Subcutaneous abdominal adipose tissue (tissue), 5 donors: ENCODE measurements around the gene ERCC6L2.

Experiments used
- H3K27ac ChIP-seq: one replicate; pipeline ENCODE4 v1.7.0; 2013; ENCODE audit warnings: low read depth, mild to moderate bottlenecking, inconsistent platforms, low read length, moderate library complexity
- H3K27me3 ChIP-seq, 5 donors: one replicate each; pipeline ENCODE4 v1.7.0; 2013; ENCODE audit warnings: low read length in 5 of 5, inconsistent platforms in 1 of 5; ENCODE audit not compliant: control insufficient read depth in 5 of 5, insufficient read depth in 4 of 5
- H3K36me3 ChIP-seq, 5 donors: one replicate each; pipeline ENCODE4 v1.7.0; 2013; ENCODE audit warnings: low read length in 5 of 5; ENCODE audit not compliant: control insufficient read depth in 5 of 5, insufficient read depth in 5 of 5
- H3K4me1 ChIP-seq, 5 donors: one replicate each; pipeline ENCODE4 v1.7.0; 2013; ENCODE audit warnings: low read length in 5 of 5, mild to moderate bottlenecking in 3 of 5, moderate library complexity in 1 of 5; ENCODE audit not compliant: control insufficient read depth in 5 of 5, insufficient read depth in 5 of 5
- H3K4me3 ChIP-seq, 5 donors: one replicate each; pipeline ENCODE4 v1.7.0; 2013; ENCODE audit warnings: low read length in 5 of 5, low read depth in 1 of 5
- H3K9ac ChIP-seq, 5 donors: one replicate each; pipeline ENCODE4 v1.7.0; 2013; ENCODE audit warnings: low read length in 5 of 5, mild to moderate bottlenecking in 4 of 5, moderate library complexity in 3 of 5
- H3K9me3 ChIP-seq, 5 donors: one replicate each; pipeline ENCODE4 v1.7.0; 2013; ENCODE audit warnings: low read length in 5 of 5; ENCODE audit not compliant: control insufficient read depth in 5 of 5
- donor health status: healthy.
- donor health status: healthy.
- donor health status: healthy.
- donor health status: healthy.
- donor health status: healthy.

ERCC6L2 gene

DNA sequence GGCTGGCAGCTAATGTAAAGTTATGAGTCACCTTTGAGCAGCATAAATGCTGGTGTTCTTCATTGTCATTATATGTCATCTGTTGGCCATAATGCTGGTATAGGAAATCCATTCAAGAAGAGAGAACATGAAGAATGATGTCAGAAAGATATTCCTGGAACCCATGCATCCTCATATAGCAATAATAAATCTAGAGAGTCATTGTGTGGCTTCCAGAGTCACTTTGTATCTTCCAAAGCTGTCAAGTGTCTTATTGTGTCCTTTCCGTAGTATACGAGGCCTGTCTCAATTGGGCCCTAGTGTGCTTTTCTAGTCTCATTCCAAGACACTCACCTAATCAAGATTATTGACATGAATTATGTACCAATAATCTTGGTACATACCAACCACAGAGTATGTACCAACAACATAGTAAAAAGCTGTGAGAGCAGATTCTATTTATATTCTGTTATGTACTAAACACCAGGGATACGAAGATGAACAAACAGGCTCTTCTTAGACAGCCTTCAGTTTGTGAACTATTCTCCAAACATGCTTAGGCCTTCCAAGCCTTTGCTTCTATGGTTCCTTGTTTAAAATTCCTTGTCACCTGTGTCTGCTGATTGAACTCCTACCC, 110.1 kb downstream of the ERCC6L2 start:
- Histone ChIP-seq H3K9me3 (no peaks in the 10 kb centered on the region), H3K27ac (no peak overlapping the region), H3K9ac (no peak overlapping the region), H3K4me1 (peaks cover 0 to 8% (median 0%) of the 10 kb centered on the region in 5 donors), H3K36me3 (peaks cover 7 to 19% (median 13%) of the 10 kb centered on the region in 5 donors), H3K4me3 (no peak overlapping the region), H3K27me3 (no peaks in the 10 kb centered on the region)

- Histone ChIP-seq H3K4me3 (no peak overlapping the region), H3K9ac (no peak overlapping the region), H3K36me3 (peaks cover 11 to 23% (median 15%) of the 10 kb centered on the region in 5 donors), H3K27me3 (no peaks in the 10 kb centered on the region), H3K9me3 (no peaks in the 10 kb centered on the region), H3K27ac (no peak overlapping the region), H3K4me1 (peaks cover 0 to 4% (median 0%) of the 10 kb centered on the region in 5 donors)
Measured at GRCh38 chr9:95989297-95989696, 113.8 kb downstream of the ERCC6L2 start.

GRCh38 chr9:95991326-95991725, 115.8 kb downstream of the ERCC6L2 start:
- Histone ChIP-seq H3K4me3 (no peak overlapping the region), H3K9ac (no peak overlapping the region)

GRCh38 chr9:95992536-95992935, 117.0 kb downstream of the ERCC6L2 start:
- H3K4me3 ChIP-seq, result no peak overlapping the region

More at GRCh38 chr9:95991326-95991725, 115.8 kb downstream of the ERCC6L2 start:
- Histone ChIP-seq H3K4me1 (peaks cover 0 to 4% (median 0%) of the 10 kb centered on the region in 5 donors), H3K27ac (no peak overlapping the region), H3K36me3 (peaks cover 4 to 20% (median 8%) of the 10 kb centered on the region in 5 donors), H3K9me3 (no peaks in the 10 kb centered on the region), H3K27me3 (no peaks in the 10 kb centered on the region)

DNA sequence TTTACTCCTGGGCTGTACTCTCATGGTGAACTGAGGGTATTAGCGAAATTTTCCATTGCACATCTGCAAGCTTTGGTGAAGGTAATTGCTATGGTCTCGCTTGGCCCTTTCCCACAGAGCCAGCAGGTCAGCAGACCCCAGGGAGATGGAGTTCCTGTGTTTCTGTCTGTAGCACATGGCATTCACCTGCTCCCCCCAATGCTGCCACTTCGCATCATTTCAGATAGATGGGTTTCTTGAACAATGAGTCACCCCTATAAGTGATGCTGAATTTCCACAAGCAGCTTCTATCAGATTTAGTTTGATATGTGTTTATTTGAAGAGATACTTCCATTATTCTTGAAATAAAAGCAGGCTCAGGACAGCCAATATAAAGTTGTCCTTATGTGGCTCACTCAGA, 117.8 kb downstream of the ERCC6L2 start:
- no peak overlapping the region for H3K4me3 ChIP-seq
- H3K9me3 ChIP-seq, result no peaks in the 10 kb centered on the region
- H3K4me1 ChIP-seq, result peaks cover 0 to 4% (median 0%) of the 10 kb centered on the region in 5 donors
- no peaks in the 10 kb centered on the region for H3K27me3 ChIP-seq
- no peak overlapping the region for H3K27ac ChIP-seq
- H3K36me3 ChIP-seq, result peaks cover 4 to 25% (median 8%) of the 10 kb centered on the region in 5 donors
- H3K9ac ChIP-seq, result no peak overlapping the region

More at GRCh38 chr9:95992536-95992935, 117.0 kb downstream of the ERCC6L2 start:
- Histone ChIP-seq H3K36me3 (peaks cover 4 to 25% (median 8%) of the 10 kb centered on the region in 5 donors), H3K27me3 (no peaks in the 10 kb centered on the region), H3K27ac (no peak overlapping the region), H3K9ac (no peak overlapping the region), H3K9me3 (no peaks in the 10 kb centered on the region), H3K4me1 (peaks cover 0 to 4% (median 0%) of the 10 kb centered on the region in 5 donors)

- Histone ChIP-seq H3K4me1 (peaks cover 0 to 3% (median 0%) of the 10 kb centered on the region in 5 donors), H3K9ac (no peak overlapping the region), H3K36me3 (peaks cover 2 to 20% (median 4%) of the 10 kb centered on the region in 5 donors), H3K27ac (no peak overlapping the region), H3K4me3 (no peak overlapping the region), H3K27me3 (no peaks in the 10 kb centered on the region), H3K9me3 (peaks cover 0 to 4% (median 0%) of the 10 kb centered on the region in 5 donors)
Measured at GRCh38 chr9:95999390-95999789, 123.9 kb downstream of the ERCC6L2 start.

DNA sequence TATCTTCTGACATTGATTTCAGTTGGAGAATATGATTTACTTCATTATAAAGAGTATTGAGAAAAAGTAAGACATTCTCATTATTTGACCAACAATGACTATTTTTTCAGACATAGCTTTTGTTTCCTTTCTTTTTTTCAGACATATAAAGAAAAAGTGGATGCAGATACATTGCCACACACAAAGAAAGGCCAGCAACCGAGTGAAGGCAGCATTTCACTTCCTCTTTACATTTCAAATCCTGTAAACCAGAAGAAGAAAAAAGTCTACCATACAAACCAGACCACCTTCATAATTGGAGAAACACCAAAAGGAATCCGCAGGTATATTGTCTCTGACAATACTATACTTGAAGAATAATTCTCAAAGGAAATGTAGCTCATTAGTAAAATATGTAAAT, 128.9 kb downstream of the ERCC6L2 start:
- Histone ChIP-seq H3K36me3 (peaks cover 9 to 43% (median 36%) of the 10 kb centered on the region in 5 donors), H3K4me3 (no peak overlapping the region), H3K27ac (no peak overlapping the region), H3K9me3 (peaks cover 0 to 4% (median 0%) of the 10 kb centered on the region in 5 donors), H3K4me1 (peaks cover 0 to 2% (median 0%) of the 10 kb centered on the region in 5 donors), H3K27me3 (no peaks in the 10 kb centered on the region), H3K9ac (no peak overlapping the region)

DNA sequence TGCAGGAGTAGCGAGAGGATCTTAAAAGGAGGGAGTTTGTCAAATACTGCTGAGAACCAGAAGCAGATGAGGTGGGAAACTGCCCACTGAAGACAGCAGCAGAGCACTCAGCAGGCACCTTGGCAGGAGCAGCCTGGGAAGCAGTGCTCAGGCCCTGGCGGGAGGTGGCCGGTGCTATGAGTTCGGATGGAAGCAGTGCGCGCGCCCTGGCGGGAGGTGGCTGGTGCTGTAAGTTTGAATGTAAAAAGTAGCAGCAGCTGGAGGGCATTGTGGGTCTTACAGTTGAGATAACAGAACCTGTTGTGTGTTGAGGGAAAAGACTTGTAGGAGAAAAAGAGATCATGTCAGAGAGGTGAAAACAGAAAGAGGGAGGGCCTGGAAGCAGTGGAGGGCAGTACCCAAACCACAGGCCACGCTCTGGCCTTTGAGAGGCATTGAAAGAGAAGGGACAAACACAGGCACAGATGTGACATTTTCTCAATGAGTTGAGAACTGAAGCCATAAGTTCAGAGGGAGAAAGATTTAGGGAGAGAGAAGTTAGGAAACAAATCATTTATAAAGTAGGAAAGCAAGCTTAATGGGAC, 130.9 kb downstream of the ERCC6L2 start:
- H3K27ac ChIP-seq, result no peak overlapping the region
- no peaks in the 10 kb centered on the region for H3K4me1 ChIP-seq
- H3K9ac ChIP-seq, result no peak overlapping the region

DNA sequence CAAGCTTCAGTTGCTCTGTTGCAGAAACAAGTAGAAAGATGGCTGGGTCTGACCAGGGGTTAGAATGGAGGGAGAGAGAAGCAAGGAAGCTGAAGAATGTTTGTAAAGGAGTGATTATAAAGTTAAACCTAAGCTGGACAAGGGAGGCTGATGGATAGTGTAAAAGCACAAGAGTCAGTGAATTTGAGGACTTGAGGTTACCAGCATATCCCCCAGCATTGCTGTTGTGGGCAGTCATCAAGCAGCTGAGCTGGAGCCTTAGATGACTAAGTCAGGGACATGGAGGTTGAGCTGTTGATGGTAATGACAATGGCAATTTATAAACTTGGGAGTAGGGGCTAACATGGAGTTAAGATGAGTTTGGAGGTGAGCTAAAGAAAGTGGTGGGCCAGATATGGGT, 131.5 kb downstream of the ERCC6L2 start:
- Histone ChIP-seq H3K27me3 (no peaks in the 10 kb centered on the region), H3K4me3 (no peak overlapping the region), H3K27ac (no peak overlapping the region), H3K9me3 (peaks cover 0 to 4% (median 0%) of the 10 kb centered on the region in 5 donors), H3K4me1 (no peaks in the 10 kb centered on the region), H3K9ac (no peak overlapping the region), H3K36me3 (peaks cover 15 to 55% (median 47%) of the 10 kb centered on the region in 5 donors)

More for the DNA sequence above, 130.9 kb downstream of the ERCC6L2 start:
- Histone ChIP-seq H3K36me3 (peaks cover 15 to 54% (median 47%) of the 10 kb centered on the region in 5 donors), H3K4me3 (no peak overlapping the region), H3K27me3 (no peaks in the 10 kb centered on the region), H3K9me3 (peaks cover 0 to 4% (median 0%) of the 10 kb centered on the region in 5 donors)

GRCh38 chr9:96008502-96009222, 133.2 kb downstream of the ERCC6L2 start:
- peaks cover 26 to 61% (median 47%) of the 10 kb centered on the region in 5 donors for H3K36me3 ChIP-seq
- H3K27me3 ChIP-seq, result no peaks in the 10 kb centered on the region
- no peaks in the 10 kb centered on the region for H3K4me1 ChIP-seq
- H3K4me3 ChIP-seq, result no peak overlapping the region
- H3K27ac ChIP-seq, result no peak overlapping the region
- H3K9ac ChIP-seq, result no peak overlapping the region
- no peaks in the 10 kb centered on the region for H3K9me3 ChIP-seq
